ENCODE results near the gene COQ2.
"Not testable (repeated sequence)": the region's sequence is repeated elsewhere in the genome, so short reads cannot be mapped to it uniquely, and the experiment has no call there.

Gene COQ2

DNA sequence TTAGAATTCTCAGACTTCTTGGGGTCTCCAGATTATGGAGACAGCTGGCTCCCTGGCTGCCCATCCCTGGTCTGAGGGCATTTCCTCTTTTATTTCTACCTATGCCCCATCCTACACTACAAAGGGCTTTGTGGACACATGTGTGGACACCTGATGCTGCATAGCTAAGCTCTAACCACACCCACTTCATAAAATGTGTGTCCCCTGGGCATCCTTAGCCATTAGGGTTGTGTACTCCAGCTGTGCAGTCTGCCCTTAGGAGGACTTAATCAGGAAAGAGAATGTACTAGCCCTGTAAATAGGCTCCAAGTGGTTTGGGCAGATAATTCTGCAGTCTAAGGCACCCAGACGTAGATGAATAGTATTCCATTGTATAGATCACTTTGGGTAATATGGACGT, 47.0 kb downstream of the COQ2 start:
- H3K4me3 ChIP-seq (ENCODE audit: low read length): no peak overlapping the region
- TF ChIP-seq, protein P1, sequence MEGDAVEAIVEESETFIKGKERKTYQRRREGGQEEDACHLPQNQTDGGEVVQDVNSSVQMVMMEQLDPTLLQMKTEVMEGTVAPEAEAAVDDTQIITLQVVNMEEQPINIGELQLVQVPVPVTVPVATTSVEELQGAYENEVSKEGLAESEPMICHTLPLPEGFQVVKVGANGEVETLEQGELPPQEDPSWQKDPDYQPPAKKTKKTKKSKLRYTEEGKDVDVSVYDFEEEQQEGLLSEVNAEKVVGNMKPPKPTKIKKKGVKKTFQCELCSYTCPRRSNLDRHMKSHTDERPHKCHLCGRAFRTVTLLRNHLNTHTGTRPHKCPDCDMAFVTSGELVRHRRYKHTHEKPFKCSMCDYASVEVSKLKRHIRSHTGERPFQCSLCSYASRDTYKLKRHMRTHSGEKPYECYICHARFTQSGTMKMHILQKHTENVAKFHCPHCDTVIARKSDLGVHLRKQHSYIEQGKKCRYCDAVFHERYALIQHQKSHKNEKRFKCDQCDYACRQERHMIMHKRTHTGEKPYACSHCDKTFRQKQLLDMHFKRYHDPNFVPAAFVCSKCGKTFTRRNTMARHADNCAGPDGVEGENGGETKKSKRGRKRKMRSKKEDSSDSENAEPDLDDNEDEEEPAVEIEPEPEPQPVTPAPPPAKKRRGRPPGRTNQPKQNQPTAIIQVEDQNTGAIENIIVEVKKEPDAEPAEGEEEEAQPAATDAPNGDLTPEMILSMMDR (IDR thresholded peaks at IDR 0.05; ENCODE audit: insufficient read depth, low read depth, low read length, missing control alignments): no peak
- DNase-seq (ENCODE audit: low read depth): no peak

- H3K4me3 ChIP-seq (ENCODE audit: low read length); DNase-seq (ENCODE audit: low read depth): not testable (repeated sequence)
Observed at GRCh38 chr4:83235645-83236133, 48.9 kb downstream of the COQ2 start.

DNA sequence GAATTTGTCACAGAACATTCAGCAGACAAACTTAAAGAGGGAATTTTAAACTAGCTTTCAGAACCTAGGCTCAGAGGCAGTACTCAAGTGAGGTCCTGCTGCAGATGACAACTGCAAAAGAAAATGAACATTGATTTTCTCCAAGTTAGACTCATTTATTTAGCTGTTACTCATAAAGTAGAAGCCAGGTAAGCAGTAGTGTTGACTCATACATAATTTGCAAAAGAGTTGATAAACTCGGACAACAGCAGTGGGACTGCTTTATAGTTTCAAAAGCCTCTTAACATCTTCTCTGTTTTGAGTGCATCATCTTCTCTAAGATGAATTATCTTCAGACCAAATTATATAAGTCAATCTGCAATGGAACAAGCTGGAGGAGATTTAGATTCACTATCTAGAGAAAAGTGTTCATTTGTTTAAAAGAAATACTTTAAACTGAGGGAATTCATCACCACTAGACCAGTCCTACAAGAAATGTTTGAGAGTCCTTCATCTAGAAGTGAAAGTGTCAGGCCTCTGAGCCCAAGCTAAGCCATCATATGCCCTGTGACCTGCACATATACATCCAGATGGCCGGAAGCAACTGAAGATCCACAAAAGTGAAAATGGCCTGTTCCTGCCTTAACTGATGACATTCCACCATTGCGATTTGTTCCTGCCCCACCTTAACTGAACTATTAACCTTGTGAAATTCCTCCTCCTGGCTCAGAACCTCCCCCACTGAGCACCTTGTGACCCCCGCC, 49.5 kb downstream of the COQ2 start:
- no peak overlapping the region for H3K4me3 ChIP-seq (ENCODE audit: low read length)
- TF ChIP-seq, protein P1 (IDR thresholded peaks at IDR 0.05; ENCODE audit: insufficient read depth, low read depth, low read length, missing control alignments): no peak
- DNase-seq (ENCODE audit: low read depth): peak; percentile 50

GRCh38 chr4:83234387-83234786, 50.2 kb downstream of the COQ2 start:
- H3K4me3 ChIP-seq (ENCODE audit: low read length); DNase-seq (ENCODE audit: low read depth): not testable (repeated sequence)

DNA sequence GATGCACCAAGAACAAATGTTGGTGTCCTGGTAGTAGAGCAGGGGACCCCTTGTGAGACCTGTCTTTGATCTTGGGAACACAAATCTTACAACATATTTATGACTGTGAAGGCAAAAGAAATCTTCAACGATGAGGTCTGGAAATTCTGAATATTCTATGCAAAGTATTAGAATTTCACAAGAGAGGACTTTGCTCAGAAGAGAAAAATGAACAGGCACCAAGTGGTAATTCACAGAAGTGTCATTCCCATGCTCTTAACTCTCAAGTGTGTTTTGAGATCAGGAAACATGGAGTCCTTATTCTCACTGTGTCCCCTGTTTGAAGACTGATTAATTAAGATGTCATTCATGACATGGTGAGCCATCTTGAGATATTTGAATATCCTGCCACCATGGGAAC, 52.5 kb downstream of the COQ2 start:
- H3K4me3 ChIP-seq (ENCODE audit: low read length): no peak overlapping the region
- no peak for DNase-seq (ENCODE audit: low read depth)
- TF ChIP-seq, protein P1 (IDR thresholded peaks at IDR 0.05; ENCODE audit: insufficient read depth, low read depth, low read length, missing control alignments): no peak

DNA sequence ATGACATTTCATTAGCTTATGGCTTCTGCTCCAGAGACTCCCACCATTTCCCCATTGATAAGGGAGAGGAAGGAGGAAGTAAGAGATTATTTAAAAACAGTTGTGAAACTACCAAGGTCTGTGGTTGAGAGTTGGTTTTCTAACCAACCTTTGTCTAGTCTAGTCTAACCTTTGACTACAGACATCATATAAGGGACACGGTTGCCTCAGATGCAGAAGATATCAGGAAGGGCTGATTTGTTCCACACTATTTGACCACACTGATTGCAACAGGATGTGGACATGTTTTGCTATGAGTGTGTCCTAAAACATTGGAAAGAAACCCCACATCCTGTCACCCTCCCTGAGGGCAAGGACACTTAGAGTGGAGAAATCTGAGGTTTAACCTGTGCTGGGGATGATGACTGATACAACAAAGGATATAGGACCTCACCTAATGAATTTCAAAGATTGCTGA, 53.0 kb downstream of the COQ2 start:
- H3K4me3 ChIP-seq (ENCODE audit: low read length): no peak overlapping the region
- peak; percentile 67 for DNase-seq (ENCODE audit: low read depth)
- TF ChIP-seq, protein P1 (IDR thresholded peaks at IDR 0.05; ENCODE audit: insufficient read depth, low read depth, low read length, missing control alignments): no peak

GRCh38 chr4:83230928-83231327, 53.7 kb downstream of the COQ2 start:
- no peak for DNase-seq (ENCODE audit: low read depth)
- TF ChIP-seq, protein P1 (IDR thresholded peaks at IDR 0.05; ENCODE audit: insufficient read depth, low read depth, low read length, missing control alignments): no peak
- H3K4me3 ChIP-seq (ENCODE audit: low read length): no peak overlapping the region

DNA sequence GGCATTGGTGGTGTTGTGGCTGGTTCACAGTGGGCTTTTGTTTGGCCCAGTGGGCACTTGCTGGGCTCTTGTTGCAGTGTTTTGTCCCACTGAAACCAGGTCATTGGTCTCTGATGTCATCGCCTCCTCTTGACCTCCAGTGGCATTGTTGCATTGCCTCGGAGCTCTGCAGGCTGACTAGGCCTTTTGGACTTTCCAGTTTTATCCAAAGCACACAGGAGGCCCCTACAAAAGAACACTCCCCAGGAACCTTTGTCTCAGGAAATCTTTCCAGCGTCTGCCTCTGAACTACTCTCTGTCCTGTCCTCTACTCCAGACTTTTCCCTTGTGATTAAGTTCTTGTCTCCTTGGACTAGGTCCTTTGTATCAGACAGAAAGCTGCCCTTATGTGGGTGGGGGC, 54.8 kb downstream of the COQ2 start:
- DNase-seq (ENCODE audit: low read depth): no peak
- TF ChIP-seq, protein P1 (IDR thresholded peaks at IDR 0.05; ENCODE audit: insufficient read depth, low read depth, low read length, missing control alignments): no peak
- H3K4me3 ChIP-seq (ENCODE audit: low read length): no peak overlapping the region
